ENCODE data around the gene ARMC10. TPM values are rescaled to one million over a fixed set of nuclear protein-coding genes. Genes with fewer than 3 reads are reported as not detected.

Gene ARMC10
- total and polyA plus RNA-seq, 2 experiments from 2014 or later = 43.4 to 48.2 TPM

DNA sequence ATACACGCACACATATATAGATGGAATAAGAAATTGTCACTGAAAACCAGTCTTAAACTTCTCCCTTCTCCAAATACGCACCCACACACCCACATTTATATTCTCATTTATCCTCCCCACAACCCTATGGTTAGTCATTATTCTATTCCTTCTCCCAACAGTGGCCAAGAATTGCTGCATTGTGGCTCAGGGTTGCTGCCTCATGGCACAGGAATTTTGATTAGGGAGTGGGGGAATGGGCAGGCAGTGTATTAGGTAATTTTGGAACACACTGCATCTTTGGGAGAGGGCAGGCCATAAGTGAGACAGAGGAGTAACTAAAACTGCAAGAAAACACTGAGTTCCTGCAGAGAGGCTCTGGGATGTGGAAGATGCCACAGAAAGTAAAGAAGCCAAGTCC, 38.2 kb downstream of the ARMC10 start:
- no peaks in the 10 kb centered on the region for H3K36me3 ChIP-seq (ENCODE audit: insufficient read depth)
- H3K27ac ChIP-seq (ENCODE audit: low read depth) = no peak overlapping the region
- no peaks in the 10 kb centered on the region for H3K9me2 ChIP-seq (ENCODE audit: insufficient read depth)
- no peak for TF ChIP-seq CREB1 (CRISPR knock-in tag; IDR thresholded peaks at IDR 0.05; ENCODE audit: low read depth)
- TF ChIP-seq, protein P1, sequence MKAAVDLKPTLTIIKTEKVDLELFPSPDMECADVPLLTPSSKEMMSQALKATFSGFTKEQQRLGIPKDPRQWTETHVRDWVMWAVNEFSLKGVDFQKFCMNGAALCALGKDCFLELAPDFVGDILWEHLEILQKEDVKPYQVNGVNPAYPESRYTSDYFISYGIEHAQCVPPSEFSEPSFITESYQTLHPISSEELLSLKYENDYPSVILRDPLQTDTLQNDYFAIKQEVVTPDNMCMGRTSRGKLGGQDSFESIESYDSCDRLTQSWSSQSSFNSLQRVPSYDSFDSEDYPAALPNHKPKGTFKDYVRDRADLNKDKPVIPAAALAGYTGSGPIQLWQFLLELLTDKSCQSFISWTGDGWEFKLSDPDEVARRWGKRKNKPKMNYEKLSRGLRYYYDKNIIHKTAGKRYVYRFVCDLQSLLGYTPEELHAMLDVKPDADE (IDR thresholded peaks at IDR 0.05) = no peak
- Mint-ChIP-seq H3K9me3 (no peaks in the 10 kb centered on the region; the same call in 2 of the 3 replicates), H3K4me3 (no peak overlapping the region), H3K36me3 (ENCODE audit: low read depth) (peaks cover 39% of the 10 kb centered on the region), H3K27me3 (ENCODE audit: insufficient read depth, low read depth, poor library complexity) (peaks cover 2% of the 10 kb centered on the region), H3K4me1 (no peaks in the 10 kb centered on the region), H3K27ac (no peak overlapping the region)
- H3K4me2 ChIP-seq = no peak overlapping the region
- DNase-seq (ENCODE audit: low spot score) (no peak), ATAC-seq (no peak)
- no peaks in the 10 kb centered on the region for H3F3A ChIP-seq (replicated peaks; ENCODE audit: low read depth)
- H3K79me2 ChIP-seq (replicated peaks; ENCODE audit: insufficient read depth) = no peaks in the 10 kb centered on the region
- no peak overlapping the region for H2AFZ ChIP-seq
- H3K27me3 ChIP-seq (ENCODE audit: insufficient read depth) = no peaks in the 10 kb centered on the region
- H3K4me3 ChIP-seq = no peak overlapping the region
- H4K20me1 ChIP-seq (replicated peaks; ENCODE audit: insufficient read depth) = peaks cover 3% of the 10 kb centered on the region; the same call in 1 of the 2 replicates
- H3K4me1 ChIP-seq (ENCODE audit: insufficient read depth) = no peaks in the 10 kb centered on the region

DNA sequence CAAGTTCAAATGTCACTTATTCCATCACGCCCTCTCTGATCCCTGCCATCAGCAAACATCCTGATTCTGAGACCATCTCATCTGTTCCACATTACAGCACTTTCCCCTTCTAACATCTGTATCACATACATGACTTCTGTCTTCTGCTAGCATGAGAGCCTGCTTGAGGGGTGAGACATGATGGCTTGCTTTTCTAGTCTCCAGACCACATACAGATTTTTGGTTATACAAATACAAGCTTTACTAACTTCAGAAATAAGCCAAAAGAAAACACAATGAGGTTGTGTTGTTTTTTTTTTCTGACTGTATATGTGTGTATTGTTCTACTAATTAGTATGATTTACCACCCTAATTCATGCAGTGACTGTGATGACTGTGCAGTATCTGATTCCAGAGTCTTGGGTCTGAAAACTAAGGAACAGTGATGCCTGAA, 39.7 kb downstream of the ARMC10 start:
- ATAC-seq = no peak
- no peaks in the 10 kb centered on the region for H3K79me2 ChIP-seq (replicated peaks; ENCODE audit: insufficient read depth)
- no peak for DNase-seq (ENCODE audit: low spot score)
- H3K9me2 ChIP-seq (ENCODE audit: insufficient read depth) = no peaks in the 10 kb centered on the region
- H3K27ac ChIP-seq (ENCODE audit: low read depth) = no peak overlapping the region
- Mint-ChIP-seq H3K36me3 (ENCODE audit: low read depth) (peaks cover 37% of the 10 kb centered on the region), H3K4me1 (no peaks in the 10 kb centered on the region), H3K4me3 (no peak overlapping the region), H3K27ac (no peak overlapping the region), H3K9me3 (no peaks in the 10 kb centered on the region; the same call in 2 of the 3 replicates), H3K27me3 (ENCODE audit: insufficient read depth, low read depth, poor library complexity) (peaks cover 2% of the 10 kb centered on the region)
- TF ChIP-seq JUNB (IDR thresholded peaks at IDR 0.05; ENCODE audit: unreplicated experiment) = no peak
- TF ChIP-seq CTCF (conservative IDR thresholded peaks at IDR 0.05; ENCODE audit: low read depth in 2 of 2) = no peak
- TF ChIP-seq ZNF331 (CRISPR knock-in tag; IDR thresholded peaks at IDR 0.05; ENCODE audit: low read depth) = no peak
- no peaks in the 10 kb centered on the region for H3F3A ChIP-seq (replicated peaks; ENCODE audit: low read depth)
- H3K36me3 ChIP-seq (ENCODE audit: insufficient read depth) = no peaks in the 10 kb centered on the region
- no peaks in the 10 kb centered on the region for H3K4me1 ChIP-seq (ENCODE audit: insufficient read depth)
- H4K20me1 ChIP-seq (replicated peaks; ENCODE audit: insufficient read depth) = peaks cover 4% of the 10 kb centered on the region; the same call in 1 of the 2 replicates
- H2AFZ ChIP-seq = no peak overlapping the region
- no peak overlapping the region for H3K4me3 ChIP-seq
- H3K27me3 ChIP-seq (ENCODE audit: insufficient read depth) = no peaks in the 10 kb centered on the region
- no peak overlapping the region for H3K4me2 ChIP-seq

GRCh38 chr7:103115771-103116170, 40.8 kb downstream of the ARMC10 start:
- no peak overlapping the region for H3K4me3 Mint-ChIP-seq
- no peaks in the 10 kb centered on the region for H3K27me3 ChIP-seq (ENCODE audit: insufficient read depth)
- H3K4me3 ChIP-seq = no peak overlapping the region
- no peaks in the 10 kb centered on the region for H3K4me1 ChIP-seq (ENCODE audit: insufficient read depth)
- H3K27me3 Mint-ChIP-seq (ENCODE audit: insufficient read depth, low read depth, poor library complexity) = peaks cover 2% of the 10 kb centered on the region
- no peaks in the 10 kb centered on the region for H3F3A ChIP-seq (replicated peaks; ENCODE audit: low read depth)
- no peaks in the 10 kb centered on the region; the same call in 2 of the 3 replicates for H3K9me3 Mint-ChIP-seq
- no peaks in the 10 kb centered on the region for H3K4me1 Mint-ChIP-seq
- no peaks in the 10 kb centered on the region for H3K9me2 ChIP-seq (ENCODE audit: insufficient read depth)
- H3K79me2 ChIP-seq (replicated peaks; ENCODE audit: insufficient read depth) = no peaks in the 10 kb centered on the region
- H3K36me3 Mint-ChIP-seq (ENCODE audit: low read depth) = peaks cover 35% of the 10 kb centered on the region
- peaks cover 8% of the 10 kb centered on the region; the same call in 1 of the 2 replicates for H4K20me1 ChIP-seq (replicated peaks; ENCODE audit: insufficient read depth)
- H3K4me2 ChIP-seq = no peak overlapping the region
- no peak for DNase-seq (ENCODE audit: low spot score)
- no peak overlapping the region for H2AFZ ChIP-seq
- no peaks in the 10 kb centered on the region for H3K36me3 ChIP-seq (ENCODE audit: insufficient read depth)
- H3K27ac Mint-ChIP-seq = no peak overlapping the region
- no peak overlapping the region for H3K27ac ChIP-seq (ENCODE audit: low read depth)
- no peak for ATAC-seq
- no peak for TF ChIP-seq CTCF (conservative IDR thresholded peaks at IDR 0.05; ENCODE audit: low read depth in 2 of 2)
- TF ChIP-seq EZH2phosphoT487 (IDR thresholded peaks at IDR 0.05; ENCODE audit: unreplicated experiment) = no peak
- no peak for TF ChIP-seq POLR2AphosphoS5 (IDR thresholded peaks at IDR 0.05; ENCODE audit: low read depth)
- no peak for TF ChIP-seq REST (IDR thresholded peaks at IDR 0.05; ENCODE audit: unreplicated experiment)
- no peak for TF ChIP-seq CREB1 (CRISPR knock-in tag; IDR thresholded peaks at IDR 0.05; ENCODE audit: low read depth)
- no peak for TF ChIP-seq STAT1 (IDR thresholded peaks at IDR 0.05; ENCODE audit: unreplicated experiment)
- TF ChIP-seq, protein P1 (IDR thresholded peaks at IDR 0.05) = no peak
